Muscle of back (tissue), 11 donors: ENCODE results near the gene FLT3LG. TPM values are rescaled to one million over a fixed set of nuclear protein-coding genes. Genes with fewer than 3 reads are reported as not detected.
"Not testable (repeated sequence)": the region's sequence is repeated elsewhere in the genome, so short reads cannot be mapped to it uniquely, and the experiment has no call there.

ENCODE experiments used
- DNase-seq, 3 donors: peaks; one replicate each; pipeline versions ENCODE4 v3.0.0 to v3.0.0-alpha.2; 2013
- polyA plus RNA-seq, 10 donors: library from polyadenylated mRNA; unstranded; fragments of 120-200 nt; gene quantifications; one replicate each; pipeline ENCODE4 v1.2.1, GENCODE V29; 2013; ENCODE audit not compliant: insufficient read length in 10 of 10

FLT3LG gene
- polyA plus RNA-seq, 10 donors = 2.2 to 8.1 (median 3.4) TPM

DNA sequence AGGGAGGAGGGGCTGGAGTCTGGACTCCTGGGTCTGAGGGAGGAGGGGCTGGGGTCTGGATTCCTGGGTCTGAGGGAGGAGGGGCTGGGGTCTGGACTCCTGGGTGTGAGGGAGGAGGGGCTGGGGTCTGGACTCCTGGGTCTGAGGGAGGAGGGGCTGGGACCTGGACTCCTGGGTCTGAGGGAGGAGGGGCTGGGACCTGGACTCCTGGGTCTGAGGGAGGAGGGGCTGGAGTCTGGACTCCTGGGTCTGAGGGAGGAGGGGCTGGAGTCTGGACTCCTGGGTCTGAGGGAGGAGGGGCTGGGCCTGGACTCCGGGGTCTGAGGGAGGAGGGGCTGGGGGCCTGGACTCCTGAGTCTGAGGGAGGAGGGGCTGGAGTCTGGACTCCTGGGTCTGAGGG lies 12.9 kb upstream of the FLT3LG start:
- DNase-seq = not testable (repeated sequence)

DNA sequence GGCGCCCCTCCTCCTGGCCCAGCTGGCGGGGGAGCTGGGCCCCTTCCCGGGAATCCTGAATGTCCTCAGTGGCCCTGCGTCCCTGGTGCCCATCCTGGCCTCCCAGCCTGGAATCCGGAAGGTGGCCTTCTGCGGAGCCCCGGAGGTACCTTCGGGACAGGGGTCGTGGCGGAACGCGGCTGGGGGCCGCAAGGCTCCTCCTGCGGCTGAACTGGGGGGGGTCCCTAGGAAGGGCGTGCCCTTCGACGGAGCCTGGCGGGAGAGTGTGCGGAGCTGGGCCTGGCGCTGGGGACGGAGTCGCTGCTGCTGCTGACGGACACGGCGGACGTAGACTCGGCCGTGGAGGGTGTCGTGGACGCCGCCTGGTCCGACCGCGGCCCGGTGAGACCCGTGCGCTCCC lies 12.4 kb upstream of the FLT3LG start:
- no peak for DNase-seq

GRCh38 chr19:49462492-49462891 lies 11.5 kb upstream of the FLT3LG start:
- no peak for DNase-seq

DNA sequence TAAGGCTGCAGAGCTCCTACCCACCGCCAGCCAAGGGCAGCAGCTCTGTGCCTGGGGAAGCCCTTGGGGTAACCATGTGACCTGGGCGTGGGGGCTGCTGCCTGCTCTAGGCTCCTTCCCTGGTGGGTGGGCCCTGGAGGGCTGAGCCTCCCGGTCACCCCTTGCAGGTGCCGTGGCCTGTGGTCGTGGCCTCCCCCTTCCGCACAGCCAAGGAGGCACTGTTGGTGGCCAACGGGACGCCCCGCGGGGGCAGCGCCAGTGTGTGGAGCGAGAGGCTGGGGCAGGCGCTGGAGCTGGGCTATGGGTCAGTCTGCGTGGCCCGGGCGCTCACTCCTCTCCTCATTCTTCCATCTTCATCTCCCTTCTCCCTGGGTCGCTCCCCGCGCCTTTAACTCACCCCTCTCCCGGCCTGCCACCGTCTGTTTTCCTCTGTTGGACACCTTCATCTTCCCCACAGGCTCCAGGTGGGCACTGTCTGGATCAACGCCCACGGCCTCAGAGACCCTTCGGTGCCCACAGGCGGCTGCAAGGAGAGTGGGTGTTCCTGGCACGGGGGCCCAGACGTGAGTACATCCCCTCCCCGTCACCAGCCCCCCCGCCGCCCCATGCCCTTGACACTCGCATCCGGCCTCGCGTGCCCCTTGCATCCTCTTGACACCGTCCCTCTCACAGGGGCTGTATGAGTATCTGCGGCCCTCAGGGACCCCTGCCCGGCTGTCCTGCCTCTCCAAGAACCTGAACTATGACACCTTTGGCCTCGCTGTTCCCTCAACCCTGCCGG lies 9.9 kb upstream of the FLT3LG start:
- no peak for DNase-seq

- DNase-seq = no peak
Measured at GRCh38 chr19:49465371-49465770, 8.6 kb upstream of the FLT3LG start.

DNA sequence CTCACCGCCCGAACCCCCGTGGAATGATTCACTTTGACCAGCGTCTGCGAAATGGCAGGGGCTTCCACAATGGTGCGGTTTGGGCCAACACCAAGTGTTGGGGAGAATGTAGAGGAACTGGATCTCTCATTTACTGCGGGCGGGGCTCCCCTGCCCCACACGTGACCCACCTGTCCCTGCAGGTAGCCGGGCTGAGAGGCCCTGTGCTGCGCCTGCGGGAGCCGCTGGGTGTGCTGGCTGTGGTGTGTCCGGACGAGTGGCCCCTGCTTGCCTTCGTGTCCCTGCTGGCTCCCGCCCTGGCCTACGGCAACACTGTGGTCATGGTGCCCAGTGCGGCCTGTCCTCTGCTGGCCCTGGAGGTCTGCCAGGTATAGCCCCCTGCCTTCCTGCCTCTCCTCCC lies 5.8 kb upstream of the FLT3LG start:
- DNase-seq = no peak

DNA sequence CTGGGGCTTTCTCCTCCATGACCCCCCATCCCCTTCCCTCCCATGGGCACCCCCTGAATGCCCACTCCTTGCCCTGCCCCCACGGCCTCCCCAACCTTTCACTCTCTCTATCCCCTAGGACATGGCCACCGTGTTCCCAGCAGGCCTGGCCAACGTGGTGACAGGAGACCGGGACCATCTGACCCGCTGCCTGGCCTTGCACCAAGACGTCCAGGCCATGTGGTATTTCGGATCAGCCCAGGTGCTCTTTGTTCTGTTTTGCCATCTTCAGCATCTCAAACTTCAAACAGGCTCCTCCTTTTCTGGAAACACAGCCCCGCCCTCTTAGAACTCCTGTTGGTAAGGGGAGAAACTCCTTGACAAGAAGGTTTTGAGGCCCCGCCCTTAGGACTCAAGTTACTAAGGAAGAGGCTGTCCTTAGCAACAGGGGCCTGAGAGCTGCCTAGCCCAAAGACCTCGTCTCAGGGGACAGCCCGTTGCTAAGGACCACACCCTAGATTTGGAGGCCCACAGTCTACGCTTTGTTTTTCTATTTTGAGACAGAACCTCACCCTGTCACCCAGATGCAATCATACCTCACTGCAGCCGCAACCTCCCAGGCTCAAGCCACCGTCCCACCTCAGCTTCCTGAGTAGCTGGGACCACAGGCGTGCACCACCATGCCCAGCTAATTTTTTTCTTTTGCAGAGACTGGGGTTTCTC lies 5.1 kb upstream of the FLT3LG start:
- DNase-seq = peak; percentile 67 to 94 (median 87)

- no peak for DNase-seq
Measured at GRCh38 chr19:49469828-49470614, 4.0 kb upstream of the FLT3LG start.

DNA sequence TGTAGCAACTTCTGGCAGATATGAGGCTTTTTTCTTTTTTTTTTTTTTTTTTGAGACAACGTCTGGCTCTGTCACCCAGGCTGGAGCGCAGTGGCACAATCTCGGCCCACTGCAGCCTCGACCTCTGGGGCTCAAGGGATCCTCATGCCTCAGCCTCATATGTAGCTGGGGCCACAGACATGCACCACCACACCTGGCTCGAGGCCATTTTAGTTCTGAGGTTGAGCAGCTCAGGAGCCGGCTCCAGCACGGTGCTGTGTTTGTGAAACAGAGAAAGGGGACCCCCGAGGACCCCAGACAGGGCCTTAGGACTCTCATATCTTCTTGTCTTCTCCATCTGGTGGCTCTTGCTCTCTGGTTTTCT lies 3.4 kb upstream of the FLT3LG start:
- no peak for DNase-seq

- no peak for DNase-seq
Measured at GRCh38 chr19:49472936-49473335, 1.1 kb upstream of the FLT3LG start.

DNA sequence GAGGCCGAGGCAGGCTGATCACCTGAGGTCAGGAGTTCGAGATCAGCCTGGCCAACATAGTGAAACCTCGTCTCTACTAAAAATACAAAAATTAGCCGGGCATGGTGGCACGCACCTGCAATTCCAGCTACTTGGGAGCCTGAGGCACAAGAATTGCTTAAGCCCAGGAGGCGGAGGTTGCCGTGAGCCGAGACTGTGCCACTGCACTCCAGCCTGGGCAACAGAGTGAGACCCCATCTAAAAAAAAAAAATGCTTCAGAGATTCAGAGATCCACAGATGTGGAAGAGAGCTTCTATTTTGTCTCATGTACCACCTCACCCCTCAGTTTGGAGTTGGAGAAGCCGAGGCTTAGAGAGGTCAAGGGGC lies 531 bp upstream of the FLT3LG start:
- not testable (repeated sequence) for DNase-seq

GRCh38 chr19:49474542-49474924 lies 518 bp downstream of the FLT3LG start:
- no peak for DNase-seq

- DNase-seq = no peak
Measured at GRCh38 chr19:49475191-49475917, 1.3 kb downstream of the FLT3LG start.

DNA sequence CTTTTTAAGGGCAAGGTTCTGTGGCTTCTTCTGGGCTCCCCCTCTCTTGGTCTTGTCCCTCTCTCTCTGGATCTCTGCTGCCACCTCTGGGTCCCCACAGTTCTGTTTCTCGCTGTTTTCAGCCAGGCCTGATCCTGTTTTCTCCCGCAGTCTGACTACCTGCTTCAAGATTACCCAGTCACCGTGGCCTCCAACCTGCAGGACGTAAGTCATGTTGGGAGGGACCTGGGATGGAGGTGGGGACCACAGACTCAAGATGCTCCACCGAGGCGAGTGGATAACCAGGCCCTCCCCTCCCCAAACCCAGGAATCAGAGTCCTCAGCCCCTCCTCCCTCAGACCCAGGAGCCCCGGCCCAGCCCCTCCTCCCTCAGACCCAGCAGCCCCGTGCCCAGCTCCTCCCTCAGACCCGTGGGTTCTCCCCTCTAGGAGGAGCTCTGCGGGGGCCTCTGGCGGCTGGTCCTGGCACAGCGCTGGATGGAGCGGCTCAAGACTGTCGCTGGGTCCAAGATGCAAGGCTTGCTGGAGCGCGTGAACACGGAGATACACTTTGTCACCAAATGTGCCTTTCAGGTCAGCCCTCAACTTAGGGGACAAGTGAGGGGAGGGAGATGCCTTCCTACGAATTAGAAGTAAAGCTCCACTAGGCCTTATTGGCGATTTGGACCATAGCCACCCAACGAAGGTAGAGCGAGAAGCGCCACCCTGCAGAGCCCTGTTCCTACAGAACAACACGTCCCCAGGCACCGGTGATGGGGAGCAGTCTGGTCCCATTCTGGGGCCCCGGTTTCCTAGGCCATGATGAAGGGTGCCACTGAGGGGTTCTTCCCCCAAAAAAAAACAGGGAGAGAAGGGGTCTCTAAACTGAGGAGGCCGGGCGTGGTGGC lies 2.2 kb downstream of the FLT3LG start:
- DNase-seq = peak in 1 of 3 donors; percentile 71

DNA sequence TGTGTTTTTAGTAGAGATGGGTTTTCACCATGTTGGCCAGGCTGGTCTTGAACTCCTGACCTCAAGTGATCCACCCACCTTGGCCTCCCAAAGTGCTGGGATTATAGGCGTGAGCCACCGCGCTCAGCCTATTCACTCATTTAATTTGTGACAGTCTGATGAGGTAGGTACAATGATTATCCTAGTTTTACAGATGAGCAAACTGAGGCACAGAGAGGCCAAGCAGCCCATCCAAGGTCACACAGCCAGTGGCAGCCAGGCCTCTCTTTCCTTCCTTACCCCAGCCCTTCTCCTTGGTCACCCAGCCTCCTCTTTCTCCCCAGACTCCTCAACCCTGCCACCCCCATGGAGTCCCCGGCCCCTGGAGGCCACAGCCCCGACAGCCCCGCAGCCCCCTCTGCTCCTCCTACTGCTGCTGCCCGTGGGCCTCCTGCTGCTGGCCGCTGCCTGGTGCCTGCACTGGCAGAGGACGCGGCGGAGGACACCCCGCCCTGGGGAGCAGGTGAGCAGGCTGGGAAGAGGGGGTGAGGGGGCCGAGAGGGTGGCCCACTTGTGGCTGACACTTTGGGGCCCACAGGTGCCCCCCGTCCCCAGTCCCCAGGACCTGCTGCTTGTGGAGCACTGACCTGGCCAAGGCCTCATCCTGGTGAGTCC lies 6.1 kb downstream of the FLT3LG start:
- DNase-seq = no peak

- no peak for DNase-seq
Measured at GRCh38 chr19:49481020-49481683, 7.1 kb downstream of the FLT3LG start.

DNA sequence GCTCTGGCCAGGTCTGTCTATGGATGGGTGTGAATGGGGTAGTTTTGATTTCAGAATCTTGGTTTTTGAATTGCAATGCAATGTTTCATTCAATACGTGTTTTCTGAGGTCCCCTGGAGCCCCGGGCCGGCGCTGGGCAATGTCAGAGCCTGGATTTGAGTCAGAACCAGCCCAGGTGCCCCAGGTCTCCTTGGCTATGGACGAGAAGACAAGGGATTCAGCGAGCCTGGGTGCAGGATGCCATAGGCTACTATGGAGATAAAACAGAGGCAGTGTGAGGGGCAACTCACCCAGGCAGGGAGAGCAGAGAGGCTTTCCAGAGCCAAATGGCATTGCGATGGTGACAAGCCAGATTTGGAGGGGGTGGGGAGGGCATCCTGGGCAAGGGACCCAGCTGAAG lies 12.2 kb downstream of the FLT3LG start:
- no peak for DNase-seq

GRCh38 chr19:49486710-49487276 lies 12.8 kb downstream of the FLT3LG start:
- no peak for DNase-seq

- DNase-seq = peak; percentile 100
Measured at GRCh38 chr19:49487277-49488045, 13.4 kb downstream of the FLT3LG start, which contains the start of gene RPL13A. Gene RPL13A (plus strand): TSS chr19:49487608. CDS start chr19:49487630, 22 bp downstream.
